Loucy (cell line): Measurements from ENCODE around the gene HIRA.

Experiments used
- H2AFZ ChIP-seq: fragments of 200-600 bp; sonication (generic); 2 replicates; pipeline ENCODE4 v1.6.0; 2016; ENCODE audit warnings: antibody characterized with exemption, mild to moderate bottlenecking, low read length, moderate library complexity
- H3F3A ChIP-seq: fragments of 200-600 bp; 2 replicates; pipeline ENCODE4 v1.6.0; 2016; ENCODE audit warnings: antibody characterized with exemption, low read depth, mild to moderate bottlenecking
- H3K27me3 ChIP-seq: fragments of 200-600 bp; sonication (generic); 2 replicates; pipeline ENCODE4 v1.6.1; 2014; ENCODE audit warnings: low read length, mild to moderate bottlenecking; ENCODE audit not compliant: insufficient read depth, poor library complexity, severe bottlenecking
- H3K36me3 ChIP-seq: fragments of 200-600 bp; sonication (generic); 2 replicates; pipeline ENCODE4 v1.6.1; 2016; ENCODE audit warnings: low read length; ENCODE audit not compliant: insufficient read depth
- H3K4me1 ChIP-seq: fragments of 200-600 bp; sonication (generic); 2 replicates; pipeline ENCODE4 v1.5.1; 2014; ENCODE audit warnings: low read length, mild to moderate bottlenecking; ENCODE audit not compliant: insufficient read depth, poor library complexity, severe bottlenecking
- H3K4me2 ChIP-seq: fragments of 200-600 bp; sonication (generic); 2 replicates; pipeline ENCODE4 v1.6.0; 2014; ENCODE audit warnings: antibody characterized with exemption, low read length, low read depth, mild to moderate bottlenecking; ENCODE audit not compliant: poor library complexity, severe bottlenecking
- H3K4me3 ChIP-seq: fragments of 200-600 bp; sonication (generic); 2 replicates; pipeline ENCODE4 v1.5.1; 2014; ENCODE audit warnings: low read length, mild to moderate bottlenecking, mixed read lengths; ENCODE audit not compliant: poor library complexity, severe bottlenecking
- H3K79me2 ChIP-seq: fragments of 200-600 bp; sonication (generic); 2 replicates; pipeline ENCODE4 v1.6.1; 2014; ENCODE audit warnings: low read length; ENCODE audit not compliant: insufficient read depth
- H3K9ac ChIP-seq: fragments of 200-600 bp; sonication (generic); 2 replicates; pipeline ENCODE4 v1.6.0; 2014; ENCODE audit warnings: mild to moderate bottlenecking, low read depth, low read length, moderate library complexity; ENCODE audit not compliant: poor library complexity, severe bottlenecking
- H3K9me2 ChIP-seq: fragments of 200-600 bp; sonication (generic); replicated peaks from 2 replicates; pipeline ENCODE4 v1.6.1; 2016; ENCODE audit warnings: low read depth, low read length, mixed read lengths
- H3K9me3 ChIP-seq: fragments of 200-600 bp; sonication (generic); 2 replicates; pipeline ENCODE4 v1.6.1; 2014; ENCODE audit warnings: mild to moderate bottlenecking, antibody characterized with exemption, low read length, low read depth; ENCODE audit not compliant: insufficient read depth
- H4K20me1 ChIP-seq: fragments of 200-600 bp; sonication (generic); 2 replicates; pipeline ENCODE4 v1.6.0; 2014; ENCODE audit warnings: antibody characterized with exemption, low read length, mild to moderate bottlenecking; ENCODE audit not compliant: insufficient read depth, poor library complexity, severe bottlenecking
- EZH2phosphoT487 ChIP-seq: fragments of 200-600 bp; IDR thresholded peaks from 2 replicates; pipeline ENCODE4 v1.6.1; 2018; ENCODE audit warnings: antibody characterized with exemption, mild to moderate bottlenecking, moderate library complexity, borderline replicate concordance
- TF ChIP-seq, protein P1 (sequence below): fragments of 200-600 bp; sonication (generic); conservative IDR thresholded peaks from 2 replicates; pipeline ENCODE4 v1.5.1; 2014; ENCODE audit warnings: mild to moderate bottlenecking, antibody characterized with exemption, low read length

The HIRA gene

DNA sequence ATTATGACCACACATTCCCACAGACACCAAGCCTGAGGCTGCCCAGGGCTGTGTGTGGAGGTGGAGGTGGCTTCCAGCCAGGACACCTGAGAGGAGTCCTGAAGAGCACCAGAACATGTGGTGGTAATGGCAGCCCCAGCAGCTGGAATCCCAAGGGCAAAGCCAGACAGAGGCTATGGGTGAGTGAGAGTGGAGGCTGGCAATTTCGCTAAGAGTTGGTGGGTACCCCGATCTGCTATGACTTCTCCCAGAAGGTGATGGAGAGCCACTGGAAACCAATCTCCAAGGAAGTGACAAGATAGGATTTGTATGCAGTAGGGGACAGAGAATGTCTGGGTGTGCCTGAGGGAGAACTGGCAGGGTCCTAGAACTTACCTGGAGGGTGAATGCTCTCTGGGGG, 70.7 kb downstream of the HIRA start:
- Histone ChIP-seq H3K36me3 (peaks cover 80% of the 10 kb centered on the region; the same call in 1 of the 2 replicates), H3K27me3 (no peaks in the 10 kb centered on the region), H3K79me2 (no peaks in the 10 kb centered on the region), H3K4me2 (no peak overlapping the region), H4K20me1 (no peaks in the 10 kb centered on the region), H2AFZ (no peak overlapping the region), H3K9me3 (no peaks in the 10 kb centered on the region), H3F3A (no peaks in the 10 kb centered on the region), H3K4me3 (no peak overlapping the region), H3K4me1 (no peaks in the 10 kb centered on the region), H3K9me2 (no peaks in the 10 kb centered on the region), H3K9ac (no peak overlapping the region)
- TF ChIP-seq, protein P1, sequence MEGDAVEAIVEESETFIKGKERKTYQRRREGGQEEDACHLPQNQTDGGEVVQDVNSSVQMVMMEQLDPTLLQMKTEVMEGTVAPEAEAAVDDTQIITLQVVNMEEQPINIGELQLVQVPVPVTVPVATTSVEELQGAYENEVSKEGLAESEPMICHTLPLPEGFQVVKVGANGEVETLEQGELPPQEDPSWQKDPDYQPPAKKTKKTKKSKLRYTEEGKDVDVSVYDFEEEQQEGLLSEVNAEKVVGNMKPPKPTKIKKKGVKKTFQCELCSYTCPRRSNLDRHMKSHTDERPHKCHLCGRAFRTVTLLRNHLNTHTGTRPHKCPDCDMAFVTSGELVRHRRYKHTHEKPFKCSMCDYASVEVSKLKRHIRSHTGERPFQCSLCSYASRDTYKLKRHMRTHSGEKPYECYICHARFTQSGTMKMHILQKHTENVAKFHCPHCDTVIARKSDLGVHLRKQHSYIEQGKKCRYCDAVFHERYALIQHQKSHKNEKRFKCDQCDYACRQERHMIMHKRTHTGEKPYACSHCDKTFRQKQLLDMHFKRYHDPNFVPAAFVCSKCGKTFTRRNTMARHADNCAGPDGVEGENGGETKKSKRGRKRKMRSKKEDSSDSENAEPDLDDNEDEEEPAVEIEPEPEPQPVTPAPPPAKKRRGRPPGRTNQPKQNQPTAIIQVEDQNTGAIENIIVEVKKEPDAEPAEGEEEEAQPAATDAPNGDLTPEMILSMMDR: no peak
- TF ChIP-seq EZH2phosphoT487: no peak

DNA sequence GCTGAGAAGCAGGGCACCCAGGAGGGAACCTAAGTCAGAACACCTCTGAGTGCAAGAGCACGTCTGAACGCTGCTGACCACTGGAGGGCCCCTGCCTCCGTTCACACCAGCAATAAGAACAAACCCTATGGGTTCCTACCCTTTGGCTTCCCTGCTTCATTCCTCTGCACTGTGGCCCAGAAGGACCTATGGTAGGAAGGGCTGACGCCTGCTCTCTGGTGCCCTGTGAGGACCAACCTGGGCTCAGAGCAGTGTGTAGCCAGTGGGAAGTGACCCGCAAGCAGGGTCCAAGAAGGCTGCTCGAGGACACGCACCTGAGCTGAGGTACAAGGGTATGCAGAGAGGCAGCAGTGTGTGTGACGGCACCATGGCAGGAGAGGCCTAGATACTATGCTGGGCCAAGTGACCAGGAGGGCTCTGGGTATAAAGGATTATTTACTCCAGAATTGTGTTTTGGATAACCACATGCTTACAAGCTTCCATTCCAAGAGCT, 71.2 kb downstream of the HIRA start:
- Histone ChIP-seq H3K27me3 (no peaks in the 10 kb centered on the region), H3K9me2 (no peaks in the 10 kb centered on the region), H2AFZ (no peak overlapping the region), H3K9me3 (no peaks in the 10 kb centered on the region), H3F3A (no peaks in the 10 kb centered on the region), H4K20me1 (no peaks in the 10 kb centered on the region), H3K4me2 (no peak overlapping the region), H3K79me2 (no peaks in the 10 kb centered on the region), H3K4me3 (no peak overlapping the region), H3K9ac (no peak overlapping the region), H3K4me1 (no peaks in the 10 kb centered on the region), H3K36me3 (peaks cover 81% of the 10 kb centered on the region; the same call in 1 of the 2 replicates)
- TF ChIP-seq, protein P1: no peak
- no peak for TF ChIP-seq EZH2phosphoT487

DNA sequence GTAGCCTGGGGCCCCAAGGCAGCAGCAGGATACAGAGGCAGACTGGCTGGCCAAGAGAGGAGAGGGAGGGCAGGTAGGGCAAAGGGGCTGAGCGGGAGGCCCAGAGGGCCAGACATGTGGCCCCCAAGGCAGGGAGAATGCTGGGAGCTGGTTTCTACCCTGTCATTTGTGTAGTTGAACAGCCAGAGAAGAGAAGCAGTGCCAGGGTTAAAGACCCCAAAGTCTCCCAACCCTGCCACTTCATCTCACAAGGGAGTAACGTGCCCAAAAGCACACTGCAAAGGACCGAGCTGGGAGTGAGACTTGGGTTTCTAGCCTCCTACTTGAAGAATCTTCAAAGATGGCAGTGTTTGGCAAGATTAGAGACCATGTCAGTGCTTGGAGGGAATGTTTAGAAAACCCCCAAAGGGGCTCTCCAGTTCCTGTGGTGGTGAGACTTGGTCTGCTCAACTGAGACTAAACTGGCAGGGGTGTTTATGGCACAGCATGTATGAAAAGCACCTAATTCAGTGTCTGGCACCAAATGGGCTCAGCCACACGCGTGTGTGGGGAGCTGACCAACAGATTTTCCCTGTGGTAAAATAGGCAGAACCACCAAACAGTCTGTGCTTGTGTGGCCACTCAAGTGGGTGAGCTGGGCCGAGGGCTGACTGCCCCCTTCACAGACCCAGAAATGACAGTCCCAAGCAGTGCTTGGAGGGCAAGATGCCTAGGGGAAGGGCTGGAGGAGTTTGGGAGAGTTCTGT, 71.8 kb downstream of the HIRA start:
- no peaks in the 10 kb centered on the region for H3K4me1 ChIP-seq
- no peaks in the 10 kb centered on the region for H3F3A ChIP-seq
- no peak for TF ChIP-seq EZH2phosphoT487
- TF ChIP-seq, protein P1: no peak
- no peak overlapping the region for H3K9ac ChIP-seq
- H3K79me2 ChIP-seq: no peaks in the 10 kb centered on the region
- H4K20me1 ChIP-seq: no peaks in the 10 kb centered on the region
- H3K4me2 ChIP-seq: no peak overlapping the region
- no peak overlapping the region for H2AFZ ChIP-seq
- no peaks in the 10 kb centered on the region for H3K9me2 ChIP-seq
- peaks cover 76% of the 10 kb centered on the region; the same call in 1 of the 2 replicates for H3K36me3 ChIP-seq
- H3K27me3 ChIP-seq: no peaks in the 10 kb centered on the region
- no peak overlapping the region for H3K4me3 ChIP-seq
- no peaks in the 10 kb centered on the region for H3K9me3 ChIP-seq
